ENCODE data around the gene MED29. TPM values are rescaled to one million over a fixed set of nuclear protein-coding genes. Genes with fewer than 3 reads are reported as not detected.

MED29 gene
- total RNA-seq, 1 experiment from 2014 or later: 24.3 TPM

DNA sequence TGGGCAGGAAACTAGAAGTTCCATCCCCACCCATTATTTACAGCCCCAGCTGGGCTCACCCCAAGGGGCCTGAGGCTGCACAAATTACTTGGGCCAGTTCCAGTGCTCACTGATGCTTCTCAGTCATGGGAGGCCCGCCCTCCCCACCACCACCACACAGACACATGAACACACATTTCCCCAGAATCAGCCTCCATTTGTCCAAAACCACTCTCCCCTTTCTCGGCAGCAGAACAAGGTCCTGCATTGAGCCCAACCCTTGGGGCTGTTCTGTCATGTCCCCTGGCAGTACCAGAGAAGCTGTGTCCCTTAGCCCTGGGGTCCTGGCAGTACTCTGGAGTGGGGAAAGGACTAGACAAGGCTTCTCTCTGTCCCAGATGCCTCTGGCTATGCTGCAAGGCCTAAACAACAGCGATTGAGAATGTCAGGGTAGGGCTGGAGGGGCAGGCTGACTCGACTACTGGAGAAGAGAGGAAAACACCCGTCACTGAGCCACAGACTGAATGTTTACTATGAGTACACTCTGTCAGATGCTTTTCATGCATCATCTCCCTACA lies 27.2 kb upstream of the MED29 start:
- Mint-ChIP-seq H3K4me3 (ENCODE audit: unreplicated experiment) (no peak overlapping the region), H3K27ac (ENCODE audit: low read depth, unreplicated experiment) (no peak overlapping the region), H3K4me1 (ENCODE audit: insufficient read depth, unreplicated experiment) (peaks cover 10% of the 10 kb centered on the region), H3K9me3 (ENCODE audit: unreplicated experiment) (no peaks in the 10 kb centered on the region), H3K36me3 (ENCODE audit: insufficient read depth, unreplicated experiment) (peaks cover 55% of the 10 kb centered on the region), H3K27me3 (ENCODE audit: insufficient read depth, unreplicated experiment) (no peaks in the 10 kb centered on the region)
- no peak for TF ChIP-seq CTCF (IDR thresholded peaks at IDR 0.05; ENCODE audit: unreplicated experiment)
- DNase-seq (ENCODE audit: unreplicated experiment): no peak
- POLR2A ChIA-PET: interaction anchor here (1.3 kb wide), 1 partner anchor 8 kb away, joined by 4 read pairs; no protein-coding TSS in a partner anchor
- intact Hi-C loops (cut with micrococcal nuclease): no loop called here
- CTCF ChIA-PET: interaction anchor here (3.4 kb wide), 1 partner anchor 14 kb away, joined by 12 read pairs; no protein-coding TSS in a partner anchor
- BruUV-seq (replicated peaks): no TSS peak

- BruUV-seq (replicated peaks): no TSS peak
- TF ChIP-seq CTCF (IDR thresholded peaks at IDR 0.05; ENCODE audit: unreplicated experiment): no peak
- ChIA-PET POLR2A (no interaction called here), CTCF (interaction anchor here (0.9 to 3.4 kb wide), 2 partner anchors 15 to 38 kb away, joined by 3 to 12 read pairs; no protein-coding TSS in a partner anchor)
- Mint-ChIP-seq H3K4me1 (ENCODE audit: insufficient read depth, unreplicated experiment) (peaks cover 10% of the 10 kb centered on the region), H3K27ac (ENCODE audit: low read depth, unreplicated experiment) (no peak overlapping the region), H3K27me3 (ENCODE audit: insufficient read depth, unreplicated experiment) (no peaks in the 10 kb centered on the region), H3K4me3 (ENCODE audit: unreplicated experiment) (no peak overlapping the region), H3K9me3 (ENCODE audit: unreplicated experiment) (no peaks in the 10 kb centered on the region), H3K36me3 (ENCODE audit: insufficient read depth, unreplicated experiment) (peaks cover 55% of the 10 kb centered on the region)
- intact Hi-C loops (cut with micrococcal nuclease): no loop called here
- DNase-seq (ENCODE audit: unreplicated experiment): no peak
Measured at GRCh38 chr19:39365531-39365930, 25.6 kb upstream of the MED29 start.

GRCh38 chr19:39369200-39369599 lies 22.0 kb upstream of the MED29 start:
- CTCF ChIA-PET: interaction anchor here (0.6 to 1.1 kb wide), 2 partner anchors 15 to 1652 kb away, joined by 3 to 4 read pairs; no protein-coding TSS in a partner anchor
- BruUV-seq (replicated peaks): no TSS peak
- peaks cover 56% of the 10 kb centered on the region for H3K36me3 Mint-ChIP-seq (ENCODE audit: insufficient read depth, unreplicated experiment)
- H3K4me3 Mint-ChIP-seq (ENCODE audit: unreplicated experiment): no peak overlapping the region
- POLR2A ChIA-PET: no interaction called here
- no peaks in the 10 kb centered on the region for H3K4me1 Mint-ChIP-seq (ENCODE audit: insufficient read depth, unreplicated experiment)
- DNase-seq (ENCODE audit: unreplicated experiment): no peak
- TF ChIP-seq CTCF (IDR thresholded peaks at IDR 0.05; ENCODE audit: unreplicated experiment): no peak
- intact Hi-C loops (cut with micrococcal nuclease): no loop called here
- no peak overlapping the region for H3K27ac Mint-ChIP-seq (ENCODE audit: low read depth, unreplicated experiment)
- H3K9me3 Mint-ChIP-seq (ENCODE audit: unreplicated experiment): no peaks in the 10 kb centered on the region
- H3K27me3 Mint-ChIP-seq (ENCODE audit: insufficient read depth, unreplicated experiment): no peaks in the 10 kb centered on the region

DNA sequence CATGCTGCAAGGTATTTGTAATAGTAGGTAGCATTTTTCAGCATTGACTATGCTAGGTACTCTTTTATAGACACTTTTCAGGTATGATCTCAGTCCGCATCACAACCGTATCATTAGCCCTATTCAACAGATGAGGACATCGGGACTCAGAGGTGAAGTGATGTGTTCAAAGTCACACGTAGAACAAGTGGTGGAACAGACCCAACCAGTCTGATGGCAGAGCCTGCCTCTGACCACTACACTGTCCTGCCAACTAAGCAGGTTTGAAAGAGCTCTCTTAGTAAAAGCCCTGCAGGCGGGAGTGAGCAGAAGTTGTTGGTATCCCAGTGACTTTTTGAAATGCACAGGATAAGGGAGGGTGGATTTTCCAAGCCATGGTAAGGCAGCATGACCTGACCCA lies 20.4 kb upstream of the MED29 start:
- POLR2A ChIA-PET: interaction anchor here (1.1 kb wide), 1 partner anchor 20 kb away, joined by 3 read pairs; the partner anchor contains the start of genes MED29 and PAF1
- no TSS peak for BruUV-seq (replicated peaks)
- no peak for DNase-seq (ENCODE audit: unreplicated experiment)
- Mint-ChIP-seq H3K27me3 (ENCODE audit: insufficient read depth, unreplicated experiment) (no peaks in the 10 kb centered on the region), H3K4me1 (ENCODE audit: insufficient read depth, unreplicated experiment) (no peaks in the 10 kb centered on the region), H3K27ac (ENCODE audit: low read depth, unreplicated experiment) (no peak overlapping the region), H3K36me3 (ENCODE audit: insufficient read depth, unreplicated experiment) (peaks cover 66% of the 10 kb centered on the region), H3K9me3 (ENCODE audit: unreplicated experiment) (no peaks in the 10 kb centered on the region), H3K4me3 (ENCODE audit: unreplicated experiment) (no peak overlapping the region)
- intact Hi-C loops (cut with micrococcal nuclease): no loop called here
- CTCF ChIA-PET: no interaction called here
- TF ChIP-seq CTCF (IDR thresholded peaks at IDR 0.05; ENCODE audit: unreplicated experiment): no peak
